T-helper 17 cell (primary cell): ENCODE data around the gene ORAI1. TPM values are rescaled to one million over a fixed set of nuclear protein-coding genes. Genes with fewer than 3 reads are reported as not detected.
A peak's percentile ranks its signal among the peaks of the same experiment; 100 is the strongest.
"Not testable (repeated sequence)": the region's sequence is repeated elsewhere in the genome, so short reads cannot be mapped to it uniquely, and the experiment has no call there.

Experiments used
- ATAC-seq: fragments of 150-1000 bp; cut with Tn5 transposase; 2 replicates; pipeline ENCODE4 v1.10.0; 2021; ENCODE audit warnings: mild to moderate bottlenecking, moderate library complexity
- DNase-seq, 3 donors: peaks; one replicate each; pipeline versions ENCODE4 v3.0.0 to v3.0.0-alpha.2; 2020 to 2021
- H3K9me3 ChIP-seq: one replicate; pipeline ENCODE4 v1.7.0; 2013; ENCODE audit warnings: low read length, mild to moderate bottlenecking; ENCODE audit not compliant: control insufficient read depth, poor library complexity, severe bottlenecking
- H3K27ac Mint-ChIP-seq: one replicate; pipeline ENCODE4 v1.8.0; 2022; ENCODE audit warnings: mild to moderate bottlenecking, moderate library complexity, mixed read lengths
- H3K27me3 Mint-ChIP-seq: one replicate; pipeline ENCODE4 v1.8.0; 2022; ENCODE audit warnings: mixed read lengths
- H3K36me3 Mint-ChIP-seq: one replicate; pipeline ENCODE4 v1.8.0; 2022; ENCODE audit warnings: low read depth, mixed read lengths
- H3K4me1 Mint-ChIP-seq: one replicate; pipeline ENCODE4 v1.8.0; 2022; ENCODE audit warnings: mild to moderate bottlenecking, mixed read lengths
- H3K4me3 Mint-ChIP-seq: one replicate; pipeline ENCODE4 v1.8.0; 2022; ENCODE audit warnings: mild to moderate bottlenecking, moderate library complexity, mixed read lengths
- total RNA-seq, 4 donors: library from RNA in 2 of 4; stranded (reverse) in 2 of 4; gene quantifications; one replicate each; pipeline ENCODE4 v1.2.3 and lab custom pipeline; 2022 to 2026

Gene ORAI1
- total RNA-seq, 2 donors from 2014 or later: 51.3 to 52.0 TPM

DNA sequence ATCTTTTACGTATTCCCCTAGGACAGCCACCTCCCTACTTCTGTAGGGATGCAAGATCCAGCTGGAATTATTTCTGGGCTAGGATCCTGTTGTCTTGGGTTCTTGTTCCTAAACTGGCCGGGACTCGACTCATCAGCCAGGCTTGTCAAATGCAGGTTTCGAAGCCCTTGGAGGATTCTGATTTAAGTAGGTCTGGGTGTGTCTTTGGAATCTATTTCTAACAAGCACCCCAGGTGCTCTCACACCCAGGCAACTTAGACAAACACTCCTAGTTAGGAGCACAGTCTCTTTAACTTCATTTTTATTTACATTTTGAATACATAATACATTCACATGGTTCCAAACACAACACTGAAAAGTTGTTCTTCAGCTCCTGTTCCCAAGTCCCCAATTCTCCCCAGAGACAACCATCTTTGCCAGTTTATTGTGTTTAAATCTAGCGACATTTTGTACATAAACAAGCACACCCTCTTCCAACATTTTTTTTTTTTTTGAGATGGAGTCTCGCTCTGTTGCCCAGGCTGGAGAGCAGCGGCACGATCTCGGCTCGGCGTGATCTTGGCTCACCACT, 22.2 kb downstream of the ORAI1 start:
- H3K4me3 Mint-ChIP-seq: peak overlapping the region; percentile 53
- H3K36me3 Mint-ChIP-seq: no peaks in the 10 kb centered on the region
- H3K4me1 Mint-ChIP-seq: peaks cover 13% of the 10 kb centered on the region
- DNase-seq: no peak
- H3K27me3 Mint-ChIP-seq: no peaks in the 10 kb centered on the region
- H3K9me3 ChIP-seq: no peaks in the 10 kb centered on the region
- ATAC-seq: no peak
- peak overlapping the region; percentile 73 for H3K27ac Mint-ChIP-seq

DNA sequence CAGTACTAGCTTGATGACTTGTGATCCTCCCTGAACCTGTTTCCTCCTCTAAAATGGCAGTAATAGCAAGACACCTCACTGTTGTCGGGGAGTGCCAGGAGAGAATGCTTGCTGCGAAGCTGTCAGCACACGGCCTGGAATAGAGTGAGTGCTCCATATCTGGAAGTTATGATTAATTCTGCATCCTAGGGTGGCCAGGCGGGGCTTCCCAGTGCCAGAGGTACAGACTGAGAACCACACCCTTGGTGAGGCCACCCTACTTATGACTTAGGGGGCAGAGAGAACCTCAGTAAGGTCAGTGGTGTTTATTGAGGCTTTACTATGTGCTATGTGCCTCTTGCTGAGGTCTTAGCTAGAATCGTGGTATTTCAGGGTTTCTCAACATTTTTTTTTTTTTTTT, 23.0 kb downstream of the ORAI1 start:
- Mint-ChIP-seq H3K4me1 (peaks cover 17% of the 10 kb centered on the region), H3K27me3 (no peaks in the 10 kb centered on the region), H3K4me3 (peak overlapping the region; percentile 53), H3K36me3 (no peaks in the 10 kb centered on the region), H3K27ac (peak overlapping the region; percentile 73)
- H3K9me3 ChIP-seq: no peaks in the 10 kb centered on the region
- DNase-seq (no peak), ATAC-seq (peak; percentile 18)

DNA sequence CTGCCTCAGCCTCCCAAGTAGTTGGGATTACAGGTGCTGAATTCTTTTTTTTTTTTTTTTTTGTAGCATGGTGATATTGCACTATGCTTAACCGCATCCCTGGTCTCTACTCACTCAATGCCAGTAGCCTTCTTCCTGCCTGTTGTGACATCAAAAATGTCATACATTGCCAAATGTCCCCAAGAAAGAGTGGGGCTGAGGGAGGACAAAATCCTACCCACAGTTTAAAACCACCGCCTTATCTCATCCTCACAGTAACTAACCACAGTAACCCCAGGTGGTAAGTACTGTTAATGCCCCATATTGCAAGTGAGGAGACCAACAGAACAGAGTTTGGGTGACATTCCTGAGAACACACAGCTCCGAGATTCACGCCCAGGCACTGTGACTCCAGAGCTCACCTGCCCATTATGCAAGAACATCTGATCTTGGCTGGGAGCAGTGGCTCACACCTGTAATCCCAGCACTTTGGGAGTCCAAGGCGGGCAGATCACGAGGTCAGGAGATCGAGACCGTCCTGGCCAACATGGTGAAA, 23.6 kb downstream of the ORAI1 start:
- no peaks in the 10 kb centered on the region for H3K36me3 Mint-ChIP-seq
- H3K27ac Mint-ChIP-seq: peak overlapping the region; percentile 73
- no peaks in the 10 kb centered on the region for H3K27me3 Mint-ChIP-seq
- ATAC-seq: peak; percentile 74
- no peaks in the 10 kb centered on the region for H3K9me3 ChIP-seq
- DNase-seq: no peak
- peaks cover 23% of the 10 kb centered on the region for H3K4me1 Mint-ChIP-seq
- H3K4me3 Mint-ChIP-seq: no peak overlapping the region

DNA sequence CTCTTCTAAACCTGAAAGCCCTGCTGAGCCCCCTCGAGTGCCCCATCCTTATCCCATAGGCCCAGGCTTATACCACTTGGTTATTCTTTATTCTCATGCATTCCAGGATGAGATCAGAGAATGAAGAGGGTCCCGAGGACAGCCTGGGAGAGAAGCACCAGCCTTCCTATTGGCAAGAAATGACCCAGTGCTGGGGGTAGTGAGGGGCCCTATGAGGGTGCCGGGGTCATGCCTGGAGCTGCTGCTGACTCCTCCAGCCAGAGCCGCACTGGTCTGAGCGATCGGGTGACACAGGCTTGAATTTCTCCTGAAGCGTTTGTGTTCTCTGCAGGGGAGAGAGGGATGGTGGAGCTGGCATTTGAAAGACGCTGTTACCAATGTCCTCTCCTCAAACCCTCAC, 25.0 kb downstream of the ORAI1 start:
- no peaks in the 10 kb centered on the region for H3K27me3 Mint-ChIP-seq
- H3K4me3 Mint-ChIP-seq: no peak overlapping the region
- DNase-seq: no peak
- no peak overlapping the region for H3K27ac Mint-ChIP-seq
- peaks cover 3% of the 10 kb centered on the region for H3K36me3 Mint-ChIP-seq
- ATAC-seq: no peak
- H3K9me3 ChIP-seq: no peaks in the 10 kb centered on the region
- H3K4me1 Mint-ChIP-seq: peaks cover 27% of the 10 kb centered on the region

DNA sequence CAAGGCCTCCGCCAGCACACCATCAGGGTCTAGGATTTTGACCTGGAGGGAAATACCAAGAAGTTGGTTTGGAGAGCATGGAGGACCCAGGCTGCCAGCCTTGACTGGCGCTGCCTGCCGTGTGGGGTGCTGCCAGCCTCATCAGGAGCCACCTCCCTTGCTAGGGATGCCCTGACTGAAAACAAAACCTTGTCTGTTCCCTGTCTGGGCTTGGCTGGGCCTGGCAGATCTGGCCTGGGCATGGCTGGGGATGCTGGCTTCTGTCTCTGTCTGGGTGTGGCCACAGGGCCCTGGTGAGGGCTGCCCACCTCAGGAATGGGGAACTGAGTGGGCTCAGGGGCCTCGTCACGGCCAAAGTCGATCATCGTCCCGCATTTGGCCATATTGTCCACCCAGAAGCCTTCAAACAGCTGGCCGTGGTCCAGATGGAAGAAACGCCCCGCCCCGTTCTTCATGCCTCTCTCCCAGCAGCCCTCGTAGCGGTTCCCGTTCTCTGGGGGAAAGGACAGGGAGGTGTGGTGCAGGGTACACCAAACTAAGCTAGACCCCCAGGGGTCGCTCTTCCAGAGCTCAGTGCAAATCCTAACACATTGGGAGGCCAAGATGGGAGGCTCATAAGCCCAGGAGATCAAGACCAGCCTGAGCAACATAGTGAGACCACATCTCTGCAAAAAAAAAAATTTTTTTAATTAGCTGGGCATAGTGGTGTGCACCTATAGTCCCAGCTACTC, 26.6 kb downstream of the ORAI1 start:
- ATAC-seq: no peak
- peaks cover 34% of the 10 kb centered on the region for H3K4me1 Mint-ChIP-seq
- H3K4me3 Mint-ChIP-seq: no peak overlapping the region
- DNase-seq: no peak
- H3K27ac Mint-ChIP-seq: no peak overlapping the region
- H3K36me3 Mint-ChIP-seq: peaks cover 3% of the 10 kb centered on the region
- H3K9me3 ChIP-seq: no peaks in the 10 kb centered on the region
- H3K27me3 Mint-ChIP-seq: no peaks in the 10 kb centered on the region

DNA sequence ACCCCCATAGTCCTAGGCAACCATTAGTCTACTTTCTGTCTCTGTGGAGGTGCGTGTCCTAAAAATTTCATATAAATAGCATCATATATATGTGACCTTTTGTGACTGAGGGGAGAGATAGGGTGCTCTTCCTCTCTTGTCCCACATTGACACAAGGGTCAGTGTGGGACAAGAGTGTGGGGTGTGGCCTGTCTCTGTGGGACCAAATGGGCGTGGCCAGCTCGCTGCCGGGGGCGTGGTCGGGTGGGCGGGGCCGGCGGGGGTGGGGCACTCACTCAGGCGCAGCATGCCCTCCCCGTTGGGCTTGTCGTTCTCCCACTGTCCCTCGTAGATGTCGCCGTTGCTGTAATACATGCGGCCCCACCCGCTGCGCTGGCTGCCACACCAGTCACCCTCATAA, 27.7 kb downstream of the ORAI1 start:
- no peak for ATAC-seq
- no peaks in the 10 kb centered on the region for H3K9me3 ChIP-seq
- Mint-ChIP-seq H3K27ac (peak overlapping the region; percentile 67), H3K27me3 (no peaks in the 10 kb centered on the region), H3K4me3 (no peak overlapping the region), H3K4me1 (peaks cover 42% of the 10 kb centered on the region), H3K36me3 (peaks cover 5% of the 10 kb centered on the region)
- no peak for DNase-seq

DNA sequence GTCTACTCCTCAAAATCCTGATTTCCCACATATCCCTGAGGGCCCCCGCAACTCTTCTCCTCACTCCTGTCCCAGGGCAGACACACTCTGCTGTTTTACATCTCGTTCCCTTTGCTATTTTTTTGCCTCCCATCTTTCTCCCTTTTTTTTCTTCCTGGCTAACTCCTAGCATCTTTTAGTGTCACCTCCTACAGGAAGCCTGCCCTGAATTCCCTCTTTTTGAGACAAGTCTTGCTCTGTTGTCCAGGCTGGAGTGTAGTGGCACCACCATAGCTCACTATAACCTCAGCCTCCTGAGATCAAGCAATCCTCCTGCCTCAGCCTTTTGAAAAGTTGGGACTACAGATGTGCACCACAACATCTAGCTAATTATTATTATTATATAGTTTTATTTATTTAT, 29.8 kb downstream of the ORAI1 start:
- Mint-ChIP-seq H3K4me1 (peaks cover 41% of the 10 kb centered on the region), H3K27me3 (no peaks in the 10 kb centered on the region), H3K36me3 (peaks cover 7% of the 10 kb centered on the region), H3K4me3 (no peak overlapping the region), H3K27ac (no peak overlapping the region)
- H3K9me3 ChIP-seq: no peaks in the 10 kb centered on the region
- ATAC-seq (no peak), DNase-seq (no peak)

DNA sequence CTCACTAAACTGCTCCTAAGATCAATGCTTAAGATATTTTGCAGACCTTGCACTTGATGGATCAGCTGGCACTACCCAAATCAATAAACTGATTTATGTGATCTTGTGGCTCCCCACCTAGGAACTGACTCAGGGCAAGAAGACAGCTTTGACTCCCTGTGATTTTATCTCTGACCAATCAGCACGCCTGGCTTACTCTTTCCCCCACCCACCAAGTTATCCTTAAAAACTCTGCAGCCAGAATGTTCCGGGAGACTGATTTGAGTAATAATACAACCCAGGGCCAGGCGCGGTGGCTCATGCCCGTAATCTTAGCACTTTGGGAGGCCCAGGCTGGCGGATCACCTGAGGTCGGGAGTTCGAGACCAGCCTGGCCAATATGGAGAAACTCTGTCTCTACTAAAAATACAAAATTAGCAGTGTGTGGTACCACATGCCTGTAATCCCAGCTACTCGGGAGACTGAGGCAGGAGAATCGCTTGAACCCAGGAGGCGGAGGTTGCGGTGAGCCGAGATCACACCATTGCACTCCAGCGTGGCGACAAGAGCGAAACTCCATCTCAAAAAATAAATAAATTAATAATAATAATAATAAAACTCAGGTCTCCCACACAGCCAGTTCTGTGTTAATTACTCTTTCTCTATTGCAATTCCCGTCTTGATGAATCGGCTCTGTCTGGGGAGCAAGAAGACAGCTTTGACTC, 31.1 kb downstream of the ORAI1 start:
- Mint-ChIP-seq H3K27me3 (no peaks in the 10 kb centered on the region), H3K4me1 (peaks cover 48% of the 10 kb centered on the region)
- no peak for ATAC-seq

DNA sequence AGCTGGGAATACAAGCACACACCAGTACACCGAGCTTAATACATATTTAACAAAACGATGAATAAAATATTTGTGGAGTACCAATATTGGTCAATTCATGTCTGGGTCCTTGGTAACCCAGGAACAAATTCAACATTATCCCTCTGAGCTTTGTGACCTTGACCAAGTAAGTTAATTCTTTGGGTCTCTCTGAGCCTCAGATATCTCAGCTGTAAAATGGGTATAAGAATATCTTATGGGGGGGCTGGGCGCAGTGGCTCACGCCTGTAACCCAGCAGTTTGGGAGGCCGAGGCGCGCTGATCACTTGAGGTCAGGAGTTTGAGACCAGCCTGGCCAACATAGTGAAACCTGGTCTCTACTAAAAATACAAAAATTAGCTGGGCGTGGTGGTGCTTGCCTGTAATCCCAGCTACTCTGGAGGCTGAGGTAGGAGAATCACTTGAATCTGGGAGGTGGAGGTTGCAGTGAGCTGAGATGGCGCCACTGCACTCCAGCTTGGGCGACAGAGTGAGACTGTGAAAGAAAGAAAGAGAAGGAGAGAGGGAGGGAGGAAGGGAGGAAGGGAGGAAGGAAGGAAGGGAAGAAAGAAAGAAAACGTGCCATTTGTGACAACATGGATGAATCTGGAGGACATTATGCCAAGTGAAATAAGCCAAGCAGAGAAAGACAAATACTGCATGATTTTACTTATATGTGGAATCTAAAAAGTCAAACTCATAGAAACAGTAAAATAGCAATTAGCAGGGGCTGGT, 35.2 kb downstream of the ORAI1 start:
- ATAC-seq, H3K27me3 Mint-ChIP-seq, DNase-seq, H3K36me3 Mint-ChIP-seq, H3K9me3 ChIP-seq: not testable (repeated sequence)
- Mint-ChIP-seq H3K4me1 (peaks cover 53% of the 10 kb centered on the region), H3K4me3 (peak overlapping the region; percentile 60), H3K27ac (peak overlapping the region; percentile 98)

More for the DNA sequence above, 31.1 kb downstream of the ORAI1 start:
- H3K9me3 ChIP-seq: no peaks in the 10 kb centered on the region
- DNase-seq: no peak
- Mint-ChIP-seq H3K27ac (peak overlapping the region; percentile 98), H3K4me3 (peak overlapping the region; percentile 58), H3K36me3 (peaks cover 7% of the 10 kb centered on the region)

DNA sequence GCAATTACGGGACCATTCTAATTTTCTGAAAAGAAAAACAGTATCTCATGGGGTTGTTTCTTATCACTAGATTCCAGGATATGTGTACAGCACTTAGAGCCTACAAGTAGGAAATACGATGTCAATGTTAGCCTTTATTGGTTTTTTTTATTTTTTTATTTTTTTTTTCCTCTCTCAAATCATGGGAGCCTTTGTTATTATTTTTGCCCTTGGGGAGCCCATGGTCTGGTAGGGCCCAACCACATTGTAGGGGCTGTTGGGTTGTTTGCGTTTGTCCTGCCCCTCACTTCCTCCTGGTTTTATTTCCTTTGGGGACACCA, 37.2 kb downstream of the ORAI1 start:
- no peak for DNase-seq
- H3K36me3 Mint-ChIP-seq: peaks cover 6% of the 10 kb centered on the region
- H3K9me3 ChIP-seq: no peaks in the 10 kb centered on the region
- peak overlapping the region; percentile 98 for H3K27ac Mint-ChIP-seq
- H3K27me3 Mint-ChIP-seq: no peaks in the 10 kb centered on the region
- peak overlapping the region; percentile 73 for H3K4me3 Mint-ChIP-seq
- H3K4me1 Mint-ChIP-seq: peaks cover 42% of the 10 kb centered on the region
- no peak for ATAC-seq

DNA sequence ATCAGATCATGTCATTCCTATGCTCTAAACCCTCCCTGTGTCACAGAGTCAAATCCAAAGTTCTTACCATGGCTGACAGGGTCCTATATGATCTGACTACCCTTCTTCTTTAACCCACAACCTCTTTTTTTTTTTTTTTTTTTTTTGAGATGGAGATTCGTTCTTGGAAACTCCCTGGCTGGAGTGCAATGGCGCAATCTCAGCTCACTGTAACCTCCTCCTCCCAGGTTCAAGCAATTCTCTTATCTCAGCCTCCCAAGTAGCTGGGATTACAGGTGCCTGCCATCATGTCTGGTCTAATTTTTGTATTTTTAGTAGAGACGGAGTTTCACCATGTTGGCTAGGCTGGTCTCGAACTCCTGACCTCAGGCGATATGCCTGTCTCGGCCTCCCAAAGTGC, 40.5 kb downstream of the ORAI1 start:
- not testable (repeated sequence) for DNase-seq, ATAC-seq, H3K4me3 Mint-ChIP-seq, H3K27me3 Mint-ChIP-seq, H3K9me3 ChIP-seq, H3K36me3 Mint-ChIP-seq
- H3K4me1 Mint-ChIP-seq: peaks cover 35% of the 10 kb centered on the region
- H3K27ac Mint-ChIP-seq: peak overlapping the region; percentile 74

DNA sequence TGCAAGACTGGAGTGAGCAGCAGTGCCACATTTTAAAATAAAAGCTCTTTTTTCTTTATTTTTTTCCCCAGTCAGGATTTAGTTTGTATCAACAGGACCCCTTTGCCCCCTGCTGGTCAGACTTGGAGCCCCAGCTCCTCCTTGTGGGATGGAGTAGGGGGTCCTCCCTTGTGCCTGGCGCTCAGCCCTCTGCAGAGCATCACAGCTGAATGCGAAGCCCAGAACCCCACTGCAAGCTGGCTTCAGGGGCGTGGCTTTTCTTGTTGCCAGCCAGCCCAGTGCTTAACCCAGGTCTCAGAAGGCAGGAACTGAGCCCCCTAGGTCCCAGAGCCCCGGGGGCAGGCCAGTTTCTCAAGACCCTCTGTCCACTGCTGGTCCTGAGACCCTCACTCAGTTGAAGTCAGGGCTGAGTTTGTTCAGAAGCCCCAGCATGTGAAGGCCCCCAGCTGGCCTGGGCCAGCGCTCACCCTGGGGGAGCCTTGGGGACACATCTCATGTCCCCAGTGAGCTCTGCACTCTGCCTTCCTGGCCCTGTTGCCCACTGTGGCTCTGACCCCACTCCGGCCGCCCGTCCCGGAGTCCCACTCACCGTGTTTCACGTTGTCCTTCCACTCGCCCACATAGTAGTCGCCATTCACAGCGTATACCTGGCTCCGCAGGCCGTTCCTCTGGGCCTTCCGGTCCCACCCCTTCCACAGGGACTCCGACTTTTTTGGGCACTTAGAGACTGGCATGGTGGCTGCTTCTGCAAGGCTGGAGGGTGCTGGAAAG, 42.6 kb downstream of the ORAI1 start:
- DNase-seq (peak; percentile 30 to 40 (median 31)), ATAC-seq (no peak)
- Mint-ChIP-seq H3K27me3 (no peaks in the 10 kb centered on the region), H3K4me1 (peaks cover 38% of the 10 kb centered on the region), H3K36me3 (peaks cover 2% of the 10 kb centered on the region), H3K27ac (peak overlapping the region; percentile 100), H3K4me3 (peak overlapping the region; percentile 67)
- no peaks in the 10 kb centered on the region for H3K9me3 ChIP-seq
